ENCODE results near the gene IL12RB2.

DNA sequence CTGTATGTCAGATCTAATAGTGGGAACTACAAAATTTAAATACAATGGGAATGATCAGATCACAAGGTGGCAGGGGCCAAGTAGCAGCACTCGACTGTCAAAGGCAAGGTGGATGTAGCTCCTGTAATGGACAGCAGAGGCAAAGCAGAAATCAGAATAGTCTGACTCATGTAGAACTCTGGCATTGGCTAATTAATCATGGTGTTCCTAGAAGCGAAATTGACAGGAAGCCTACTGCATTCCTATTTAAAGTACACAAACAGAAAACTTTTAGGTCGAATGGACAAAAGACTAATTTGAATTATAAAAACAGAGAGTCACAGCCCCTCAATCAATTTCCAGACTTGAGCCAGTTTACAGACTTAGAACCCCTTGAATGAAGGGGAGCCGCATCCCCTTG, 17.4 kb upstream of the IL12RB2 start:
- TF ChIP-seq, protein P1, sequence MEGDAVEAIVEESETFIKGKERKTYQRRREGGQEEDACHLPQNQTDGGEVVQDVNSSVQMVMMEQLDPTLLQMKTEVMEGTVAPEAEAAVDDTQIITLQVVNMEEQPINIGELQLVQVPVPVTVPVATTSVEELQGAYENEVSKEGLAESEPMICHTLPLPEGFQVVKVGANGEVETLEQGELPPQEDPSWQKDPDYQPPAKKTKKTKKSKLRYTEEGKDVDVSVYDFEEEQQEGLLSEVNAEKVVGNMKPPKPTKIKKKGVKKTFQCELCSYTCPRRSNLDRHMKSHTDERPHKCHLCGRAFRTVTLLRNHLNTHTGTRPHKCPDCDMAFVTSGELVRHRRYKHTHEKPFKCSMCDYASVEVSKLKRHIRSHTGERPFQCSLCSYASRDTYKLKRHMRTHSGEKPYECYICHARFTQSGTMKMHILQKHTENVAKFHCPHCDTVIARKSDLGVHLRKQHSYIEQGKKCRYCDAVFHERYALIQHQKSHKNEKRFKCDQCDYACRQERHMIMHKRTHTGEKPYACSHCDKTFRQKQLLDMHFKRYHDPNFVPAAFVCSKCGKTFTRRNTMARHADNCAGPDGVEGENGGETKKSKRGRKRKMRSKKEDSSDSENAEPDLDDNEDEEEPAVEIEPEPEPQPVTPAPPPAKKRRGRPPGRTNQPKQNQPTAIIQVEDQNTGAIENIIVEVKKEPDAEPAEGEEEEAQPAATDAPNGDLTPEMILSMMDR (IDR thresholded peaks at IDR 0.05; ENCODE audit: low read depth, low read length): no peak
- TF ChIP-seq, protein P2, sequence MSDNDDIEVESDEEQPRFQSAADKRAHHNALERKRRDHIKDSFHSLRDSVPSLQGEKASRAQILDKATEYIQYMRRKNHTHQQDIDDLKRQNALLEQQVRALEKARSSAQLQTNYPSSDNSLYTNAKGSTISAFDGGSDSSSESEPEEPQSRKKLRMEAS (IDR thresholded peaks at IDR 0.05; ENCODE audit: low read depth, low read length): no peak

All from NB4 (cell line).